Measurements from ENCODE around the gene C2orf72.

- TF ChIP-seq CTCF (IDR thresholded peaks at IDR 0.05), result no peak
- TF ChIP-seq POLR2A (IDR thresholded peaks at IDR 0.05), result no peak
- no peak for TF ChIP-seq POLR2AphosphoS5 (IDR thresholded peaks at IDR 0.05)
- no peak for TF ChIP-seq EP300 (IDR thresholded peaks at IDR 0.05)
These were observed 20.6 kb upstream of the C2orf72 start for GRCh38 chr2:231016566-231017230.

Measured in gastroesophageal sphincter (tissue), 3 donors.